Right ventricle myocardium inferior (tissue), 1 donor: ENCODE measurements around the gene TUBB4B. TPM values are rescaled to one million over a fixed set of nuclear protein-coding genes. Genes with fewer than 3 reads are reported as not detected.

ENCODE experiments used
- ATAC-seq: fragments of 200-7000 bp; cut with Tn5 transposase; one replicate; pipeline ENCODE4 v1.9.1; 2020; ENCODE audit warnings: mild to moderate bottlenecking, moderate library complexity
- DNase-seq: peaks from one replicate; pipeline ENCODE4 v3.0.0; 2021; ENCODE audit errors: missing footprints
- intact Hi-C: fragments of 100-400 bp; cut with DNase I; formaldehyde crosslinking; loops from one replicate; pipeline ENCODE4 v1.11.0; 2022
- total RNA-seq: library from RNA; stranded (reverse); fragmentation: NEBNext Ultra II Directional; extraction: Animal tissue kit (Norgen Biotek cat#: 25700); gene quantifications from one replicate; pipeline ENCODE4 v1.2.1, GENCODE V29; 2021
- donor health status: DM: no; HTN: yes; CAD: no; lungs with severe emphysema.

TUBB4B gene
- total RNA-seq, 1 donor from 2014 or later, result 620 TPM

DNA sequence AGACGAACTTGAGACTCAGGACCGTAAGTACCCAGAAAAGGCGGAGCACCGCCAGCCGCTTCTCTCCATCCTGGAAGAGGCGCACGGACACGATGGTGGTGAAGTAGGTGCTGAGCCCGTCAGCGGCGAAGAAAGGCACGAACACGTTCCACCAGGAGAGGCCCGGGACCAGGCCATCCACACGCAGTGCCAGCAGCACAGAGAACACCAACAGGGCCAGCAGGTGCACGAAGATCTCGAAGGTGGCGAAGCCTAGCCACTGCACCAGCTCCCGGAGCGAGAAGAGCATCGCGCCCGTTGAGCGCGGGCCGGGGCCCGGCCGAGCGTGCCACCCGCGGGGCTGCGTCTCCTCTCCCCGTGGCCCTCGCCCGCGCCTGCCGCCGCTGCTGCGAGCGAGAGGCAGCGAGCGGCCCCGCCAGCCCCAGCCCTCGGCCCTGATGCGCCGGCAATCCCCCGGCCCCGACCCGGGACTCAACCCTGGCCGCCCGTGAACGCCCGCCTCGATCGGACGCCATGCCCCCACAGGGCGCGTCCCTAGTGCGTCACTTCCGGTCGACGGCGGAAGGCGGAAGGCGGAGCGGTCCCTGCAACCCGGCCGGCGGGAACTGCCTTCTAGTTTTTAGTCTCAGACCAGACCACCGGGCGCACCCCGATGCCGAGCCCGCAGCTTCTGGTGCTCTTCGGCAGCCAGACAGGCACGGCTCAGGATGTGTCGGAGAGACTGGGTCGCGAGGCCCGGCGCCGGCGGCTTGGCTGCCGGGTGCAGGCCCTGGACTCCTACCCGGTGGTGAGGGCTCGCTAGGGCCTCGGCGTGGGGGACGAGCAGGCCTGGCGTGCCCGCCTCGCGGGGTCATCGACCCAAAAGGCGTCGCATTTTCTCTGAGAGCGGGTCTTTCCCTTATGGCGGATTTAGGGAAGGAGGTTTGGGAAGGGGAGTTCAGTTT, 35.7 kb upstream of the TUBB4B start, which contains the start of the genes NDOR1 and TMEM203:
Gene NDOR1, plus strand, starts transcription at position 575 of the 944 bp plus-strand sequence. Its CDS starts 78 bp downstream, at position 653.
Gene TMEM203, minus strand, starts transcription at position 523 of the 944 bp plus-strand sequence. Its CDS starts 234 bp downstream, at position 289.
- peak; percentile 56 for ATAC-seq
- intact Hi-C loops, result loop anchor here (2.0 kb wide), 1 partner anchor 17 kb away; the partner anchor contains the start of genes ANAPC2 and SSNA1

DNA sequence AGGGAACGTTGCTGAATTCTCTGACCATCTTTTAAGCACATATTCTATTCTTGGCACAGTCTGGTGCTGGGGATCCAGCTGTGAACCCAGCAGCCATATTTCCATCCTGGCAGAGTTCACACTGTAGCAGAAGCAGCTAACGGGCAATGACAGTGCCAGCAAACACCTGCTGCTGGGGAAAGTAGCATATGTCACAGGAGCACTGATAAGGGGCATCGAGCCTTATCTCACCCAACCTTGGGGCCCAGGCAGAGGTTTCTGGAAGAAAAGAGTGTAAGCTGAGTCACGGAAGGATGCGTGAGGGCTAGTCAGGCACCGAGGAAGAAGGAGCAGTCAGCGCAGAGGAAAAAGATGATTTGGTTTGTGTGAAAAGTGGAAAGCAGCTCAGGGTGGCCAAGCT, 34.5 kb upstream of the TUBB4B start:
- DNase-seq, result no peak
- intact Hi-C loops, result no loop called here
- ATAC-seq, result no peak

More for the DNA sequence above, 35.7 kb upstream of the TUBB4B start, which contains the start of the genes NDOR1 and TMEM203:
- peak; percentile 97 for DNase-seq

DNA sequence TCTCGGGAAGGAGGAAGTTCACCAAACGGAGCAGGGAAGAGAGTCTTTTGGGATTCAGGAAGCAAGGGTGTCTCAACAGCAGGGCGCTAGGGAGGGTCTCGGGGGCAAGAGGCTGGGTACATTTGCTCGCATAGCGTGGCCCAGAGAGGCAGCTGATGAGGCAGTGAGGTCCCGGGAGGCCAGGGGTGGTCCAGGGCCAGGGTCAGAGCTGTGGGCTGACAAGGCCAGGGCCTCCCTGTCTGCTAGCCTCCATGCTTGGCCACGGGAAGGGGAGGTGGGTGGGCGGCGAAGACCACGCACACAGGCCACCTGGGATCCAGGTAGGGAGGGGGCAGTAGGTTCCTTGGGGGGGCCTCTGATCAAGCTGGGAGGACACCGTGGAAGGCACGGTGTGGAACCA, 29.6 kb upstream of the TUBB4B start:
- DNase-seq (no peak), ATAC-seq (no peak)
- intact Hi-C loops, result no loop called here

DNA sequence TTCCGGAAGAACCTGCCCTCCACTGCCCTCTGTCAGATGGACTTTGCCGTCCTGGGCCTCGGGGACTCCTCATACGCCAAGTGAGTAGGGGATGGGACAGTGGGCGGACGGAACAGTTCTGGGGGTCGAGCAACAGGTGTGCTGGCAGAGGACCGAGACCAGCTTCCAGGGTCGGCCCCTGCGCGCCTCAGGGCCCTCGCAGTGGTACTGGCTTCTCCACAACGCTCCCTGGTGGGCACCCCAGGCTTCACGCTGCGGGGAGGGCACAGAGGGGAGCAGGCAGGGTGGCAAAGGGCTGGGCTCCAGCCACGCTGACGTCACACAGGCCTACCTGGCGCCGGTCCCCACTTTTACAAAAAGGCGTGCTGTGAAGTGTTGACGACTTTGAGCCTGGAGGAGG, 28.6 kb upstream of the TUBB4B start:
- intact Hi-C loops, result no loop called here
- ATAC-seq (no peak), DNase-seq (no peak)

DNA sequence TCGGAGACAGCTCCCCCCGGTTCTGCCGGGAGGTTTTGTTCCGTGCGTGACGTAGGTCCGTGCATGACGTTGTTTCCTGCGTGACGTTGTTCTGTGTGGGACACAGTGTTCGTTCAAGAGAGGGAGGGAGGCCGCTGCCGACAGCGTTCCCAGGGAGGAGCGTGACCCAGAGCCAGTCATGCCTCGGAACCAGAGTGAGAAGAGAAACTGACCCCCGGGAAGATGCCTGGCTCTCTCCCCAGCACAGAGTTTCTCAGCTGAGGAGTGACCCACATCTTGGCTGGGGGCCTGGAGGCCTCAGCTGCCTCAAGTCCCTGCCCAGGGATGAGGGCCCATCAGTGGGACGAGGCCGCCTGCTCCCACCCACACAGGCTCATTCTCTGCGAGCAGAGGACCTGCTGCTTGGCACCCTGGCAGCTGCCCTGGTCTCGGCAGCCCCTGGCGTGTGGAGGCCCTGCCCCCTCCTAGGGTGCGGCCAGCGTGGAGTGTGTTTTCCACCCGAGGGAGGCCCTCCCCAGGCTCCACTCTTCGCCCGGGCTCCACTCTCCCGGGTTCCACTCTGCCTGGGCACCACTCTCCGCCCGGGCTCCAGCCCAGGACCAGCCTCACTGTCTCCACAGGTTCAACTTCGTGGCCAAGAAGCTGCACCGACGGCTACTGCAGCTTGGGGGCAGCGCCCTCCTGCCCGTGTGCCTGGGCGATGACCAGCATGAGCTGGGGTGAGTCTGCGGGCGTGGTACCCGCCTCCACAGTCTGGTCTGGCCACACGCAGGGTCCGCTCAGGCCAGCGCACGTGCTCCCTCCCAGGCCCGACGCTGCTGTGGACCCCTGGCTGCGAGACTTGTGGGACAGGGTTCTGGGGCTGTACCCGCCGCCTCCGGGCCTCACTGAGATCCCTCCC, 27.7 kb upstream of the TUBB4B start:
- DNase-seq (no peak), ATAC-seq (no peak)
- intact Hi-C loops, result no loop called here

DNA sequence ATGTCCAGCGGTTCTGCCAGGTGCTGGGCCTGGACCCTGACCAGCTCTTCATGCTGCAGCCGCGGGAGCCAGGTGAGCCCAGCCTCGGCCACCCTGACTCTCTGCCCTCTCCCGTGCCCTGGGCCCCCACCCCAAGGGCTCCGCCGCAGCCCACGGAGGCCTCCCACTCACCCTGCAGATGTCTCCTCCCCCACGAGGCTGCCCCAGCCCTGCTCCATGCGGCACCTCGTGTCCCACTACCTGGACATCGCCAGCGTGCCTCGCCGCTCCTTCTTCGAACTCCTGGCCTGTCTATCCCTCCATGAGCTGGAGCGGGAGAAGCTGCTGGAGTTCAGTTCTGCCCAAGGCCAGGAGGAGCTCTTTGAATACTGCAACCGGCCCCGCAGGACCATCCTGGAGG, 26.5 kb upstream of the TUBB4B start:
- intact Hi-C loops, result no loop called here
- ATAC-seq, result no peak
- DNase-seq, result no peak

DNA sequence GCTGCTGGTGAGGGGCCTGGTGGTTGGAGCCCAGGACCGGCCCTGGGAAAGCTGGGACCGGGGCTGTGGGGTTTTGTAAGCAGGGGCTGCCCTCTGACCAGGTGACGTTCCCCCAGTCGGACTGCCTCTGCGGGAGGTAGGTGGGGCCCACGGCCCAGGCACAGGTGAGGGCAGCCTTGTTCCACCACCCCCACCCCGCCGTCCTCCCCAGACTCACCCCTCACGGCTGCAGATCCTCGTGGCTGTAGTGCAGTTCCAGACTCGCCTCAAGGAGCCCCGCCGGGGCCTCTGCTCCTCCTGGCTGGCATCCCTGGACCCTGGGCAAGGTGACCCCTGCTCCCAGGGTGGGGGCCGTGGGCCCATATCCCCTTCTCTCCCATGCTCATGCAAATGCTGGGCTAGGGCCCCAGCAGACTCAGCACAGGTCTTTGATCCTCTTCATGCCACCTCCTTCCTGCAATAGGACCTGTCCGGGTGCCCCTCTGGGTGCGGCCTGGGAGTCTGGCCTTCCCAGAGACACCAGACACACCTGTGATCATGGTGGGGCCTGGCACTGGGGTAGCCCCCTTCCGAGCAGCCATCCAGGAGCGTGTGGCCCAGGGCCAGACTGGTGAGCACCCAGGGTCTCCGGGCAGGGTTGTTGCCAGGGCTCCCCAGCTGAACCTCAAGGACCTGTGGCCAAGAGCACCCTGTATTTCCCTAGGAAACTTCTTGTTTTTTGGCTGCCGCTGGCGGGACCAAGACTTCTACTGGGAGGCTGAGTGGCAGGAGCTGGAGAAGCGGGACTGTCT, 25.7 kb upstream of the TUBB4B start:
- DNase-seq (no peak), ATAC-seq (no peak)
- intact Hi-C loops, result no loop called here

DNA sequence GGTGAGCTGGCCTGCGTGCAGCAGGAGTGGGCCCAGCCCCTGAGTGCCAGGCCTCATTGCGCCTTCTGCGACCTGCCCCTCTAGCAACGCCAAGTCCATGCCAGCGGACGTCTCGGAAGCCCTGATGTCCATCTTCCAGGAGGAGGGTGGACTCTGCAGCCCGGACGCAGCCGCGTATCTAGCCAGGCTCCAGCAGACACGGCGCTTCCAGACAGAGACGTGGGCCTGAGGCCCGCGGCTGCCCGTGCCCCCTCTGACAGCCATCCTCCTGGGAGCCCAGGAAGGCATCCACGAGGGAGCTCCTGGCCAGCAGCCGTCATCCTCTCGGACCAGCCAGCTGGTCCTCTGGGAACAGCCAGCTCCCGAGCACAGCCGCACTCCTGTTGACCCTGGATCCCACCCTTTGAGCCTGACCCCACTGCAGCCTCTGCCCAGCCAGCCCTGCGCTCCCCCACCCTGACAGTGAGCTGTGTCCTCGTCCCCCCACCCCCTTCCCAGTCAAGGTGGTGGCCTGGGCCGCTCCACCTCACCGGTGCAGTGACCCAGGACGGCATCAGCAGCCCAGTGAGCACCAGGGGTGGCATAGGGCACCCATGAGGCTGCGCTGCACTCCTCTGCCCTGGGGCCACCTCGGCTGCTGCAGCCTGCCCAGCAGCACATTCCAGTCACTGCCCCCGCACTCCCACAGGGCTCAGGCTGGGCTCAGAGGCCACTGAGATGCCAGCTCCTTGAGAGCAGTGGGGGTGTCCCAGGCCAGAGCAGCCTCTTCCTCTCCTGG, 24.7 kb upstream of the TUBB4B start:
- ATAC-seq (no peak), DNase-seq (no peak)
- intact Hi-C loops, result no loop called here

DNA sequence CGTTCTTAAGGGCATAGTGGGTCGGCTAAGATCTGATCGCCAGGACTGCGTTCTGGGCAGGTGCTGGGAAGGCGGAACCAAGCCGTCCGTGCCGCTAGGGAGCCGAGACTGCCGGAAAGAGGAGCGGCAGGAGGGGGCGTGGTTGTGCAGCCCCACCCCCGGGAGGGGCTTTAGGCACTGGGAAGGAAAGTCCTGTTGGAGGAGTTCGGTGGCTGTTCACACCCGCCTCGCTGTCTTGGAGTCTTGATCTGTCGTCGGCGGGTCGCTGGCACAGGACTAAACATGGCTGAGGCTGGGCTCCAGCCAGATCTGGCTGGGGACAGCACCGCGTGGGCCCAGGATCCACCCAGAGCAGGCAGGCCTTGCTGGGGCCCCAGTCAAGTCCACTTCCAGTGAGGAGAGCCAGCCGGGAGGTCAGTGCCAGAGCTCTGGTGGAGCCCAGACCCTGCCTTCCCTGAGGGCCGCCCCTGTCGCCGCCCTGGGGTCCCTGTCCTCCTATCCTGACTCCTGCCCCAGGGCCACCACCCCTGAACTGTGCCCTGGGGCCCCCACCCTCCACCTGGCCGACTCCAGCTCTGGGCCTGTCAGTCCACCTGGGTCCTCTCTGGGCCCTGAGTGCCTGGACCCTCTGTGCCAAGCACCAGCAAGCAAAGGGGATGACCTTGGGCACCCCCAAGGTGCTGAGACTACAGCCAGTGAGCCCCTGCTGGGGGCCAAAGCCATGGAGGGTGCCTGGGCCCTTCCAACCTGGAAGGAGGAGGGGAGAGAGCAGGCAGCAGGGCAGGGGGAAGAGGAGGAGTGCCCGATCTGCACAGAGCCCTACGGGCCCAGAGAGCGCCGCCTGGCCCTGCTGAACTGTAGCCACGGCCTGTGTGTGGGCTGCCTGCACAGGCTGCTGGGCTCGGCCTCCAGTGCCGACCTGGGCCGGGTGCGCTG, 23.5 kb upstream of the TUBB4B start:
- DNase-seq, result peak; percentile 83
- intact Hi-C loops, result no loop called here
- ATAC-seq, result peak; percentile 63

DNA sequence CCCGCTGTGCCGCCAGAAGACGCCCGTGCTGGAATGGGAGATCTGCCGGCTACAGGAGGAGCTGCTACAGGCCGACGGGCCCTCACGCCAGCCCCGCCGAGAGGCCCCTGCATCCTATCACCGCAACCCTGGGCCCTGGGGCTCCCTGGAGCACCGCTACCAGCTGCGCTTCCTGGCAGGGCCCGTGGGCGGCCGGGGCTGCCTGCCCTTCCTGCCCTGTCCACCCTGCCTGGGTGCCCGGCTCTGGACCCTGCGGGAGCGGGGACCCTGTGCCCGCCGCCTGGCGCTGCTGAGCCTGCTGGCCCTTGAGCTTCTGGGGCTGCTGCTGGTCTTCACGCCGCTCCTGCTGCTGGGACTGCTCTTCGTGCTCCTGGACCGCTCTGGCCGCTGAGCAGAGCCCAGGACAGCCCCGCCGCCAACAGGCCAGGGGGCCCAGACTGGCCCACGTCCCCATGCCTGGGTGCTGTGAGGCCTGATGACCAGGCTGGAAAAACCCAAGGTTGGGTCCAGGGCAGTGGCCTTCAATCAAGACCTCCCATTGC, 22.8 kb upstream of the TUBB4B start:
- no peak for DNase-seq
- no peak for ATAC-seq
- intact Hi-C loops, result no loop called here

DNA sequence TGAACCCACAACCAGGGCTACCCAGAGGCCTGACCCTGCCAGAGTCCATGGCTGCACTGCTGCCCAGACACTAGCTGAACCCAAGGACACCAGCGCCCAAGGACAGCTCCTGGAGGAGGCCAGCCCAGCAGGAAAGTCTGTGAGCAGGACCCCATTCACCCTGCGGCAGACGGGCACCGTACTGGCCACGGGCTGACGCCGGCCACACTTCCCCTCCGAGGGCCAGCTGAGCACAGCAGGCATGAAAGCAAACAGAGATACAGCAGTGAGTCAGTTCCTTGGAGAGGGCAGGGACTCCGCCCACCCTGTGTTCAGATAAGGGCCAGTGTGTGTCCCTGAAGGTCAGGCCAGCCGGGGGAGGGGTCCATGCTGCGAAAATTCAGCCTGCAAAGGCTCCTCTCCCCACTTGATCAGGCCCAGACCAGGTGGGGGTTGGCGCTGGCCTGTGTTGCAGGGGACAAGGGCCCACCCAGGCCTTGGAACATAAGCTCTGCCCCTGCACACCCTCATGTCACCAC, 22.3 kb upstream of the TUBB4B start:
- ATAC-seq (no peak), DNase-seq (no peak)
- intact Hi-C loops, result no loop called here

DNA sequence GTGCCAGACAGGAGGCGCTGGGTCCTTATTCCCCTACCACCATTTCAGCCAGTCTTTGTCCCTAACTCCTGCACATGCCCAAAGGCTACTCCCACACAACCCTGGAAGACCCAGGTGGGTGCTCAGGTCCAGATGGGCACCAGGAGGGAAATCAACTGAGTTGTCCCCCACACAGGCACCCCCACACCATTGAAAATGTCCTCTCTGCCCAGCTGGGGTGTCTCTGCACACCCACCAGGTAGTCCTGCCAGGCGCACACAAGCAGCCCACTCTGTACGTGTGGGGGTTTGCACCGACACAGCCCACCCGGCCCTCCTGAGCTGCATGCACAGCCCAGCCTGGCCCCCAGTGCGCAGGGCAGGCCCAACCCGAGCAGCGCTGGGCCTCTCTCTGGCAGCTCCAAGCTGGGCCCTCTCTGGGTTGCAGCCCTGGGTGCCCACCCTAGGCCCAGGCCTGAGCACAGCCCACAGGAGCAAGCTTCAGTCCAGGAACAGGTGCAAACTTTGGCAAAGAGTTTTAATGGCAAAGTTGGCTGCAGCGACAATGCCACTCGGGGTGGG, 21.2 kb upstream of the TUBB4B start:
- ATAC-seq (no peak), DNase-seq (no peak)
- intact Hi-C loops, result loop anchor here (5.0 kb wide), 1 partner anchor 428 kb away; the partner anchor contains the start of gene TMEM141

DNA sequence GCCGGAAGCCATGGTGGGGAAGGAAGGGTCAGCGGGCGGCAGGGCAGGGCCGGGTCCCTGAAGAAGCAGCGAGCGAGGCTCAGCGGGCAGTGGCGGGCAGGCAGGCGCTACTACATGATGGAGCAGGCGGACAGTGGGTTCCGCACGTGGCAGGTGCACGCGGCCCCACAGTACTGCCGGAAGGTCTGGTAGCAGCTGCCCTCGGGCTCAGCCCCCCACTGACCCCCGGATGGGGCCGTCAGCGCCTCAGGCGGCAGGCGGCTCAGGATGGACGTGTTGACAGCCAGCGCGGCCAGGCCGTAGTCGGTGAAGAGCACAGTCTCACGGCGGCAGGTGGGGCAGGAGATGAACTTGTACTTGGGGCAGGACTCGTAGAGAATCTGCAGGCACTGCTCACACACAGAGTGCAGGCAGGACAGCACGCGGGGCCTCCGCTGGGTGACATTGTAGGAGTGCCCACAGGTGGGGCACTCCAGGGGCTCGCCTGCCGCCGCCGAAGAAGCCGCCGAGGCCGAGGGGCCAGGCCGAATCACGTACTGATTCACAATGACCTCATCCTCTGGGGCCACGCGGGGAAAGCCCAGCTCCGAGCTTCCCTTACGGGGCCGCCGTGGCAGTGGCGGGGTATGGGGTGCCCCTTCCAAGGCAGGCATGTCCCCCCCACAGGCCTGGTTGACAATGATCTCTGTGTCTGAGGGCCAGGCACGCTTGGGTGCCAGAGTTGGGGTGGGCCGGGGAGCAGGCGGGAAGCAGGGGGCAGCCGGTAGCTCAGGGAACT, 20.6 kb upstream of the TUBB4B start:
- DNase-seq (no peak), ATAC-seq (no peak)
- intact Hi-C loops, result loop anchor here (5.0 kb wide), 1 partner anchor 428 kb away; the partner anchor contains the start of gene TMEM141

DNA sequence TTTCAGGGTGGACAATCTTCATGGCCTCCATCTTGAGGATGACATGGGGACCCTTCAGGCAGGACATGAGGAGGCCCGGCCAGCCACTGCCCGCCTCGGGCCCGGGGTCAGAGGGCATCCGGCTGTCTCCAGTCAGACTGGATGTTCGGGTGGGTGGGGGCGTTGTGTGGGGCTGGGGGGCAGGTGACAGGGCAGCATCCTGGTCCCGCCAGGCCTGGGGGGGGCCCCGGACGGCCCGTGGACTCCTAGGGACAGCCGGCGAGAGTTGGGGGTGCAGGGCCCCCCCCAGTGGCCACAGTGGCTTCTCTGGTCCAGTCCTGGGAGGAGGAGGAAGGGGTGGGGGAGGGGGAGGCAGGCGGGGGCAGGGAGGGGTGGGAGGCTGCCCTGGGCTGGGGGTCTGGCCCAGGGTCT, 20.0 kb upstream of the TUBB4B start:
- ATAC-seq (no peak), DNase-seq (no peak)
- intact Hi-C loops, result loop anchor here (5.0 kb wide), 1 partner anchor 429 kb away; the partner anchor contains the start of gene TMEM141
